Activated CD8-positive, alpha-beta memory T cell treated with anti-CD3 and anti-CD28 coated beads for 36 hours (primary cell): ENCODE measurements around the gene RBFOX1. TPM values are rescaled to one million over a fixed set of nuclear protein-coding genes. Genes with fewer than 3 reads are reported as not detected.

ENCODE experiments used
- CTCF ChIA-PET: fragments of 350-600 bp; sonication (Branson Sonifier 250); formaldehyde crosslinking; loops from one replicate; lab custom pipeline; 2021; ENCODE audit warnings: antibody characterized with exemption; lab: Charles Lee
- POLR2A ChIA-PET: fragments of 350-600 bp; sonication (Branson Sonifier 250); formaldehyde crosslinking; loops from one replicate; lab custom pipeline; 2021; ENCODE audit warnings: antibody characterized with exemption; lab: Charles Lee
- total RNA-seq, 2 experiments: library from RNA; stranded (reverse); gene quantifications; one replicate each; pipeline ENCODE4 v1.2.3, GENCODE V29; 2021

The RBFOX1 gene
- total RNA-seq, 2 experiments from 2014 or later: not detected

GRCh38 chr16:7331997-7332396, 648 bp upstream of the RBFOX1 start:
- POLR2A ChIA-PET: no interaction called here
- CTCF ChIA-PET: no interaction called here

GRCh38 chr16:7333180-7333725, 608 bp downstream of the RBFOX1 start:
- ChIA-PET POLR2A (no interaction called here), CTCF (no interaction called here)

- ChIA-PET CTCF (no interaction called here), POLR2A (no interaction called here)
These were observed 2.3 kb downstream of the RBFOX1 start for GRCh38 chr16:7334801-7335560.

GRCh38 chr16:7335991-7336634, 3.5 kb downstream of the RBFOX1 start:
- POLR2A ChIA-PET: no interaction called here
- CTCF ChIA-PET: no interaction called here

- CTCF ChIA-PET: no interaction called here
- POLR2A ChIA-PET: no interaction called here
These were observed 4.1 kb downstream of the RBFOX1 start for GRCh38 chr16:7336742-7337141.

- ChIA-PET CTCF (no interaction called here), POLR2A (no interaction called here)
These were observed 6.2 kb downstream of the RBFOX1 start for GRCh38 chr16:7338826-7339225.

- CTCF ChIA-PET: no interaction called here
These were observed 7.1 kb downstream of the RBFOX1 start for GRCh38 chr16:7339700-7340099.

GRCh38 chr16:7340938-7341337, 8.3 kb downstream of the RBFOX1 start:
- POLR2A ChIA-PET: no interaction called here

More at GRCh38 chr16:7339700-7340099, 7.1 kb downstream of the RBFOX1 start:
- POLR2A ChIA-PET: no interaction called here

GRCh38 chr16:7342598-7342997, 10.0 kb downstream of the RBFOX1 start:
- CTCF ChIA-PET: no interaction called here
- POLR2A ChIA-PET: no interaction called here

More at GRCh38 chr16:7340938-7341337, 8.3 kb downstream of the RBFOX1 start:
- CTCF ChIA-PET: no interaction called here

GRCh38 chr16:7343243-7343642, 10.6 kb downstream of the RBFOX1 start:
- ChIA-PET CTCF (no interaction called here), POLR2A (no interaction called here)

GRCh38 chr16:7344830-7345780, 12.5 kb downstream of the RBFOX1 start:
- ChIA-PET CTCF (no interaction called here), POLR2A (no interaction called here)

- POLR2A ChIA-PET: no interaction called here
- CTCF ChIA-PET: no interaction called here
These were observed 18.2 kb downstream of the RBFOX1 start for GRCh38 chr16:7350806-7351205.

- ChIA-PET CTCF (no interaction called here), POLR2A (no interaction called here)
These were observed 19.2 kb downstream of the RBFOX1 start for GRCh38 chr16:7351610-7352510.

GRCh38 chr16:7355758-7356157, 23.1 kb downstream of the RBFOX1 start:
- CTCF ChIA-PET: no interaction called here
- POLR2A ChIA-PET: no interaction called here

- ChIA-PET CTCF (no interaction called here), POLR2A (no interaction called here)
These were observed 28.9 kb downstream of the RBFOX1 start for GRCh38 chr16:7361416-7362129.

GRCh38 chr16:7362231-7362630, 29.6 kb downstream of the RBFOX1 start:
- POLR2A ChIA-PET: no interaction called here
- CTCF ChIA-PET: no interaction called here

GRCh38 chr16:7363422-7364417, 31.1 kb downstream of the RBFOX1 start:
- CTCF ChIA-PET: no interaction called here

More at GRCh38 chr16:7363422-7364417, 31.1 kb downstream of the RBFOX1 start:
- POLR2A ChIA-PET: no interaction called here
